NCI-H2029 (cell line): ENCODE data around the gene RRP12.
"Not testable (repeated sequence)": the region's sequence is repeated elsewhere in the genome, so short reads cannot be mapped to it uniquely, and the experiment has no call there.

Experiments
- DNase-seq: peaks from one replicate; lab custom pipeline; 2025; lab: John Stamatoyannopoulos, UW

The RRP12 gene

DNA sequence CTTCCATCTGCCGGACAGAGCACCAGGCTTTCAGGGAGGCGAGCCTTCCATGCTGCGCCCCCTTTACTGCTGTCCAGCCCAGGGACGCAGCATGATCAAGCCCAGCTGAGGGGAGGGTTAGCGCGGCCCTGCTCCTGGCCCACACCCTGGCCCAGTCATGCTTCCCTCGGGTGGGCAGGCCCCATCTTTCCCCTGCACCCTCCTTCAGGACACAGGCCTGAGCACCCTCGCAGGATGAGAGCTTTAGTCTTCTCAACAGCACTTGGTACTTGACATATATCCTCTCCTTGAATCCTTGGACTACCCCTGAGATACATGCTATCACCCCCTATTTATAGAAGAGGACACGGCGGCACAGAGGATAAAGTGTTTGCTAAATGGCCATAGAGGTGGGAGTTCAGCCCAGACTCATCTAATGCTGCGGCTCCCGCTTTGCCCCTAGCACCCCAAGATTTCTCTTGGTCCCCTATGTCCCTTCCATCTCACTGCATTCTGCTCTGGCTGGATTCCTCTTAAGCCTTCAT, 34.0 kb downstream of the RRP12 start:
- DNase-seq: no peak

DNA sequence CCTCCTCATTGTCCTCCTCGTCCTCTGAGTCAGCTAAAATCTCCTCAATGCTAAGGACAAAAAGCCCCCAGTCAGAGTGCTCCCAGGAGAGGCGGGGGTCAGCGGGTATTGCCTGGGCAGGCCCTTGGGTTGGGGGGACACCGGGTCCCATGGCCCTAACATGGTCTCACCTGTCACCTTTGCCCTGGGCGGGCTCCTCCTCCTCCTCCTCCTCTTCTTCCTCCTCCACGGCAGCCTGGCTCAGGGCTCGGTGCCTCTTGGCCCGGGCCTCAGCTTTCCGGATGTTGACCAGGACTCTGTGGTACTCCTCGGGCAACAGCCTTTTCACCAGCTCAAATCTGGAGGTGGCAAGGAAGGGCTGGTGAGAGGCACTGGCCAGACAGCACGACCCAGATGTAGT, 34.6 kb downstream of the RRP12 start:
- no peak for DNase-seq

DNA sequence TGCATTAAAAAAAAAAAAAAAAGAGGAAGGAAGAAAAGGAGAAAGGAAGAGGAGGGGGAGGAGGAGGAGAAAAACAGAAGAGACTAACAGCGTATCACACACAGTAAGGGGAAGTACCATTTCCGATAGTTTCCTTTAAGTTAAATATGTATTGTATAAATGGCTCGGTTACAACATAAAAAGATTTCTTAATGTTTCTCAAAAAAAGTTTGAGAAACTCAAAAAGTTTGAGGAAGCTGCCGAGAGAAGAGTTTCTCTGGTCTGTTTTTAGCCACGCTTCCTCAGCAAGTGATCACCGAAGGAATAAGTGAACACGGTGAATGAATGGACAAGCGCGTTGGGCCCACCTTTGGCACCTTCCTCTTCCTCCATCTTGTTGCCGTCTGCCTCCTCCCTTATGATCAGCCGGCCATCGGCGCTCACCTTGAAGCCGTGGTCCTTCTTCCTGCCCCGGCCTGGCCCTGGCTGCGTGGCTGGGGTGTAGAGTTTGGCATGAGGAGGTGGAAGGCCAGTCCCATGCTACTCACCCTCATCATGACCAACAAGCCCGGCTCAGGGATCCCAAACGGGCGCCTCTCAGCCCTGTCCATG, 35.3 kb downstream of the RRP12 start:
- no peak for DNase-seq

DNA sequence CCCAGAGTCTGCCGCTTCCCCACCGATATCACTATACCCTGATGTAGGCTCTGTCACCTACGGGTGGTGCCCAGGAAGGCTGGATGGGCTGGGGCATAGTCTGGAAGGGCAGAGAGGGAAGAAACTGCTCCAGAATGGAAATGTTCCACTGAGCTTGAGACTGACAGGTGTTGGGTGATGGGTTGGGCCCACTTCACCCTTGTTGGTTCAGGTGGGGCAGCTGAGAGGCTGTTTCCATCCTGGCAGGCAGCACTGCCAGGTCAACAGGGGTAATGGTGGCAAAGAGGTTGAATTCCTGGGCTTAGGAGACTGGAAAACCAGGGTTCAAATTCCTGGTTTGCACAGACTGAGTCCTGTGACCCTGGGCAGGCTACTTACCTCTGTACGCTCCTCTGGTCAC, 38.1 kb downstream of the RRP12 start:
- DNase-seq: no peak

DNA sequence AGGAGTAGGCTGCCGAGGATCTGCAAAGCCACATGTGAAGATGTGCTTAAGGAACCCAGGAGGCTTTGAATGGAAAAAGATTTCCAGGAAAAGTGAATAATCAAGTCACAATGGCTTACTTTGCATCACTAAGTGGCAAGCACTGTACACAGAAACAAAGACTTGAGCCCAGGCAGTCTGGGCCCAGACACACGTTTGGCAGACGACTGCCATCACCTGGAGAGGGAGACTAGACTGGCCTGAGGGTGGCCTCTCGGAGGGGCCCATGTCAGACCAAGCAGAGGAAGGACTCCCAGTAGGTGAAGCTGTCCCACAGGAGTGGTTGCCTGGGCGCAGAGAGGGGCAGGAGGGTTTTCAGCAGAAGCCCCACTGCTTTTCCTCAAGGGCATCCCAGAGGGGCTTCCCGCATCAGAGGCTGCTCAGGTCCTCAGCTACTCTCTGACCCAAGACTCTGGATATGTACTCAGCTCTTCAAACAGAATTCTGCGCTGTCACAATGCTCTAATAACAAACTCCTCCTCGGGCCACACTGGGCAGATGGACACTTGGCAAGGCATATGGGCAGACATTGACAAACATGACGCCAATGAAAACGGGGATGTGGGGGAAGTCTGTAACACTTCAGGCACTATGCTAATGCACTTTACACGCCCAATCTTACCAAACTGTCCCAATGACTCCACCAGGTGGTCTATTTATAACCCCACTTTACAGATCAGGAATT, 38.7 kb downstream of the RRP12 start:
- no peak for DNase-seq

DNA sequence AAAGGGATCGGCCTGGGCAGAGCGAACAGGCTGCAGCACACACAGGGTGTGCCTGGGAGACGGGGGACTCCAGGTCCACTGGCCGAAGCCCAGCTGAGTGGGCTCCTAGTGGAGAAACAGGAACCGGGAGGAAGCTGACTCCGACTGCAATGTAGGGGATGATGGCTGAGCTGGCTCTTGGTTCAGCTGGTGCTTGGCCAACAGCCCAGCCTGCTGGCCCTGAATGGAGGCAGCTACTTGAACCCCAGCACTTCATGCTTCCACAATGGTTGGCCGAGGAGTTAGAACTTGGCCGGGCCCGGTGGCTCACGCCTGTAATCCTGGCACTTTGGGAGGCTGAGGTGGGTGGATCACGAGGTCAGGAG, 39.6 kb downstream of the RRP12 start:
- DNase-seq: no peak

DNA sequence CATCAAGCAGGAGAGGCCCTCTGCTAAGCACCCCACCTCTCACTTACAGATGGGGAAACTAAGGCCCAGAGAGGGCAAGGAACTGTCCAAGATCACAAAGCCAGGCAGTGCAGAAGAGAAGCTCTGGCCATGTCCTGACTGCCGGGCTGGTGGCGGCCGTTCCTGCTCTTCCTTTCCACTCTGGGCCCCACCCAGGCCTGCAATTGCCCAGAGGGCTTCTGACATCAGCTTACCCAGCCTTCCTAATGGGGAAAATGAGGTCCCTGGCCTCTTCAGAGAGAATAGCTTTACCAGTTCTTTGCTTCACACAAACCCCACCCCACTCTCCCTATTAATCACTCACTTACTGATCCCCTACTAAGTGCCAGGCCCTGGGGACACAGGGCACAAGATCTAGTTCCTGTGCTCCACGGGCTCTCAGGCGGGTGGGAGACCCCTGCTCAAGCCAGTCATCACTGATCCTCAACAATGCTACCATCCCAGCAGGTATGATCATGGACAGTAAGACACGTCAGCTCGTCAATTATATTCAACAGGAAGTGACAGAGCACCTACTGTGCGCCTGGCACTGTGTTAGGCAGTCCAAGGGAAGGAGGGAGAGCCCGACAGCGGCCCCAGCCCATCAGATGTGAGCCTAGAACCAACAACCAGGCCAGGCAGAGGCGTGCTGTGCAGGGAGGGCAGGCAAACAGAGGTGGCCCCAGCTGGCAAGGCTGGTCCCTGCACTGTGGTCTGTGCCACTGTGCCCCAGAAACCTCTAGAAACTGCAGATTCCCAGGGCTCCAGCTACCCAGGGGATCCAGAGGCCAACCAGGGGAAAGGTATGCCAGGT, 40.2 kb downstream of the RRP12 start:
- DNase-seq: no peak

DNA sequence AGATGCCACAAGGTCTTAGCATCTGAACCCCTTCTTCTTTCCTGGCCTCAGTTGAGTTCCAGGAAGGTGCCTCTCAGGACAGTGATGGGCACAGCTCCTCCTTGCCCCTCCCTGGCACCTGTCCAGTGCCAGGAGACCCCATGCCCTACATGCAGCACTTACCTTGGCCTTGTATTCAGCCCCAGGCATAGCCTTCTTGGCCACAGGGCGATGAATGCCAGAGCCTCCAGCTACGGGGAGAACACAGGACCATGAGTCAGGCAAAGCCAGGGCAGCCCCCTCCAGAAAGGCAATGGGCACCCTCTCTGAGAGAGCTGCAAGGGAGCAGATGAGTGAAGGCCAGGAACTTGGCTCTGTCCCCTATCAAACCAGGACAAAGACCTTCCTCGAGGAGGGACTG, 42.4 kb downstream of the RRP12 start:
- no peak for DNase-seq

DNA sequence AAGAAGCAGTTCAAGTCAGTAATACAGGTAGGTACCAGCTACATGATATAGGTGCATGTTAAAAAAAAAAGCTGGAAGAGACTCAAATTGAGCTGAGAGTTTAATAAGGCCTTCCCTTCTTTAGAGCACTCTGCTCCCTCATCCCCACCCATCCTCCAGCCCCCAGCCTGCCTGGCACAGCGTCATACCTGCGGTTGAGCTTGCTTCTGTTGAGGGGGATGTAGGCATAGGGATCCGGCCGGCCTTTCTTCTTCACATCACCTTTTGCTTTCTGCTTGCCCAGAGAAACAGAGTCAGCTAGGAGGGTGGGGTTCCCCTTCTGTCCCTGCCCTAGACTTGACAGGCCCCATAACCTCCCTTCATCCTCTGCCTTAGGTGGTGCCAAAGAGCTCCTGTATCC, 42.8 kb downstream of the RRP12 start:
- no peak for DNase-seq

DNA sequence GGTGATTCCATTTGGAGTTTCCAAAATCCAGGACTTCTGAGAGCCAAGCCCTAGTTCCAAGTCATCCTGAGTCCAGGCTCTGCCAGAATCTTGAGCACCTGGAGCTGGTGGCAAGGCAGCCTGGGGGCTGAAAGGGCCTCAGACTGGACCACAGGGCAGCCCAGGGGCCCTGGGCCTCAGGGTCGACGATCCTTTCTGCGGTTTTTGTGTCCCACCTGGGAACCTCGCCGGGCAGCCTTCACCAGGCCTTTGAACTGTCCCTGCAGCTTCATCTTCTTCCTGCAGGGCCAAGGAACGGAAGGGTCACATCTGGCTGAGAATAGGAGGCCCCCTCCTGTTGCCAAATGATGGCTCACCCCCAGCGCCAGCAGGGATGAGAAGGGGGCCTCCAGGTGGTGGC, 44.2 kb downstream of the RRP12 start:
- DNase-seq: no peak

DNA sequence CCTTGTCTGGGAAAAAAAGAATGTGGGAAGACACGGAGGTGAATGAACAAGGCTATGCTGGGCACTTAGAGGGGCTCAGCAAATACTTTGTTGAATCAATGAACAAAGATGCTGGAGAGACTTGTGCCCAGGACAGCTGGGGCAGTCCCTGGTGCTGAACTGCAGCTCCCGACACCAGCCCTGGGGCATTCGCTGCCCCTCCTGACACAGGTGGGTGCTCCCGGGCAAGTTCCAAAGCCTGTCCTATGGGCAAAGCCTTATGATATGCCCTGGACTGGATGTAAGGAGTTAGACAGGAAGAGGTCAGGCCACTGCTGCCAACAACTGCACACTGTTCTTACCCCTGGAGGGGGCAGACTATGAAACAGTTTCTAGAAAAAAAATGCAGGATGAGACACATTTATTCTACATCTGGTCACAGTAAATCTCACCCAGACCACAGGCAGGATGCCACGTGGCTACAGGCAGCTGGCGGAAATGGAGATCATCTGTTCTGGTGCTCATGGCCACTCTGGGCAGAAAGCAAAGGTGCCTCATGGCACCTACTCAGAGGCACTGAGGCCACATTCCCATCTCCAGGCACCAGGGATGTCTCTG, 44.7 kb downstream of the RRP12 start:
- DNase-seq: no peak

DNA sequence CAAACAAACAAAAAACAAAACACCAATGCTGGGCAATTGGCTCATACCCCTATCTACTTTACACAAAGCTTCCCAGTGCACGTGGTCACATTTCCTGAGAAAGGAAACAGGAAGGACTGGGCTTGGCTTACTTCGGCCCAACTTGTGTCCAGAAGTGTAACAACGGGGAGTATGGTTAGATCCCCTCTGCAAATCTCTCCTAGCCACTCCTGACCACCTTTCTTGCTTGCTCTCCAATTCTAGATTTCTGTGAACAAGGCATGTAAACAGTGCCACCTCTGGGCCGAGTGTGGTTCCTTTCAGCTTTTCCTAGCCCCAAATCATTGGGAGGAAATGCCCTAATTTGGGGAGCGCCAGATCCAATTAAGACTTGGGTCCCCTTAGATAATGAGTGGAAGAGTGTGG, 45.6 kb downstream of the RRP12 start:
- DNase-seq: no peak

DNA sequence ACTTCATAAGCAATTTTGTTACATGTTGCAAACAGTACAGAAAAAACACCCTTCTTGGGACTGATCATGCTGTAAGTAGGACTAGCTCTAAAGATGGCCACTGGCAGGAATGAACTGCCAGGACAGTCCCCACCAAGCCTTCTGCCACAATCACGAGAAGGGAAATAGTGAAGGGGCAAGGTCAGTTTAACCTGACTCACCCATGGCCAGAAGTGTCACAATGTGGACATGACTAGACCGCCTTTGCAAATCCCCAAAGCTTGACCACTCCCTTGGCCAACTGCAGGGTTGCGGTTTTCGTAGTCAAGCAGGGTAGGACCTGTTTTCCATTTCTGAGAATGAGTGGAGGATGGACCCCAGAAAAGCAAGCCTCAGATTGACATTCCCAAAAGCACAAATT, 47.2 kb downstream of the RRP12 start:
- DNase-seq: no peak

DNA sequence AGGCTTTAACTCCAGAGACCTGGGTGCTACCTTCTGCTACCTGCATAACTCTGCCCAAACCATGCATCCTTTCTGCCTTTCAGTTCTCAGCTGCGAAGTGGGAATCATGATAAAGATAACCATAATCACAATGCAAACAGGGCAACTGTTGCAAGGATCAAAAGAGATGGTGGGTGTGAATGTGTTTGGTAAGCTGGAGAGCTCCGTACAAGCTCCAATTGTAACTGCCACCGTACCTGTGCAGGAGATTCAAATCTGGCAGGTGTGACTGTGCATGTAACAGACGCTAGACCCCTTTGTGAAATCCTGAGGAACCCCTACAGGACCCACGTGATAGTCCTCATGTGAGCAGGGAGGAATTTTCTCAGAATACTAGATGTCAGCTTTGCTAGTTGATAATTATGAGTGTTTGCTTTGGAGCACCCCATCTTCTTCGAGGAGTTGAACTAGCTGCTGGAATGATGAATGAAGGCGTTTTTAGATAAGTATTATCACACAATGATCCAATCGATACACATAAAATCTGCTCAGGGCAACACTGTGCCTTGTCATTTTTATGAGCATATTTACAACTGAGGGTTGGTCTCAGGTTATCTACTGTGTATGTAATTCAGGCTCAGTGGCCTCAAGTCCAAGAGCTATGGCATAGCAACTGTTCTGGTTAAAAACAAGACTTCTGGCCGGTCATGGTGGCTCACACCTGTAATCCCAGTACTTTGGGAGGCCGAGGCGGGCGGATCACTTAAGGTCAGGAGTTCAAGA, 51.2 kb downstream of the RRP12 start:
- DNase-seq: no peak

DNA sequence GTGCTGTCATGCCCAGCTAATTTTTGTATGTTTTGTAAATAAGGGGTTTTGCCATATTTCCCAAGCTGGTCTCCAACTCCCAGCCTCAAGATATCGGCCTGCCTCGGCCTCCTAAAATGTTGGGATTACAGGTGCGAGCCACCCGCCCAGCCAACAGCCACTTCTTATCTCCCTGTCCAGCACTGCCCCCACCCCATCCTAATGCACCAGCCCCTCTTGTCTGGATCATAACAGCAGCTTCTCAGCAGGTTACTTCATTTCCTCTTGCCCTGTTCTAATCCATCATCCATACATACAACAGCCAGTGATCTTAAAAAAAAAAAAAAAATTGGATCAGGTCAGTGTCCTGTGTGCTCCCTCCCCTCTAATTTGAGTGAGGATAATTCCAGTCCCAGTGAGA, 53.8 kb downstream of the RRP12 start:
- DNase-seq: no peak

DNA sequence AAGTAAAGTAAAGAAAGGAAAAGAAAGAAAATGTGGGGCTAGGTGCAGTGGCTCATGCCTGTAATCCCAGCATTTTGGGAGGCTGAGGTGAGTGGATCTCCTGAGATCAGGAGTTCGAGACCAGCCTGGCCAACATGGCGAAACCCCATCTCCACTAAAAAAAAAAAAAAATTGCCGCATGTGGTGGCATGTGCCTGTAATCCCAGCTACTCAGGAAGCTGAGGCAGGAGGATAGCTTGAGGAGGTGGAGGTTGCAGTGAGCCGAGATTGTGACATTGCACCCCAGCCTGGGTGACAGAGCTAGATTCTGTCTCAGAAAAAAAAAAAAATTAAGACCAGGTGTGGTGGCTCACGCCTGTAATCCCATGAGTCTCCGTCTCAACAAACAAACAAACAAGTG, 57.5 kb downstream of the RRP12 start:
- not testable (repeated sequence) for DNase-seq

DNA sequence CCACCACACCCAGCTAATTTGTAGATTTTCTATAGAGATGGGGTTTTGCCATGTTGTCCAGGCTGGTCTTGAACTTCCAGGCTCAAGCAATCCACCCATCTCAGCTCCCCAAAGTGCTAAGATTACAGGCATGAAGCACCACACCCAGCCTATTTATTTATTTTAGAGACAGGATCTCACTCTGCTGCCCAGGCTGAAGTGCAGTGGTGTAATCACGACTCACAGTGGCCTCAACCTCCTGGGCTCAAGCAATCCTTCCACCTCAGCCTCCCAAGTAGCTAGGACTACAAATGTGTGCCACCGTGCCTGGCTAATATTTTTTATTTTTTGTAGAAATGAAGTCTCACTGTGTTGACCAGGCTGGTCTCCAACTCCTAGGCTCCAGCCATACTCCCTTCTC, 59.7 kb downstream of the RRP12 start:
- DNase-seq: no peak

DNA sequence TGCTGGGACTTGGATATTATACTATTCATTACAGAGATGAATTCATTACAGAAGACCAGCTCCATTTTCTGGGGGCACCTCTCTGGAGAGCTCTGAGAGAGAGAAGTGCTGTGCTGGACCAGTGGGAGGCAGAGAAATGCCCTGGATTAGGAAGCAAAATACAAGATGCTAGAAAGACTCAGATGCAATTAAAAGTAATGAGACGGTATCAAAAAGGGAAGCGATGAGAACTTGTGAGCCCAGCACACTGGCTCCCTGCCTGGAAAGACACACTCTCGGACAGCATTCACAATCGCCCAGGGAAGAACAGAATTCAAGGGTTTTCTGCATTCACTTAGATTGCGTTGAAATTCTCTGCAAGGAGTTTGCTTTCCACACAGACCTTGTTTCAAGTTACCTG, 63.1 kb downstream of the RRP12 start:
- no peak for DNase-seq

DNA sequence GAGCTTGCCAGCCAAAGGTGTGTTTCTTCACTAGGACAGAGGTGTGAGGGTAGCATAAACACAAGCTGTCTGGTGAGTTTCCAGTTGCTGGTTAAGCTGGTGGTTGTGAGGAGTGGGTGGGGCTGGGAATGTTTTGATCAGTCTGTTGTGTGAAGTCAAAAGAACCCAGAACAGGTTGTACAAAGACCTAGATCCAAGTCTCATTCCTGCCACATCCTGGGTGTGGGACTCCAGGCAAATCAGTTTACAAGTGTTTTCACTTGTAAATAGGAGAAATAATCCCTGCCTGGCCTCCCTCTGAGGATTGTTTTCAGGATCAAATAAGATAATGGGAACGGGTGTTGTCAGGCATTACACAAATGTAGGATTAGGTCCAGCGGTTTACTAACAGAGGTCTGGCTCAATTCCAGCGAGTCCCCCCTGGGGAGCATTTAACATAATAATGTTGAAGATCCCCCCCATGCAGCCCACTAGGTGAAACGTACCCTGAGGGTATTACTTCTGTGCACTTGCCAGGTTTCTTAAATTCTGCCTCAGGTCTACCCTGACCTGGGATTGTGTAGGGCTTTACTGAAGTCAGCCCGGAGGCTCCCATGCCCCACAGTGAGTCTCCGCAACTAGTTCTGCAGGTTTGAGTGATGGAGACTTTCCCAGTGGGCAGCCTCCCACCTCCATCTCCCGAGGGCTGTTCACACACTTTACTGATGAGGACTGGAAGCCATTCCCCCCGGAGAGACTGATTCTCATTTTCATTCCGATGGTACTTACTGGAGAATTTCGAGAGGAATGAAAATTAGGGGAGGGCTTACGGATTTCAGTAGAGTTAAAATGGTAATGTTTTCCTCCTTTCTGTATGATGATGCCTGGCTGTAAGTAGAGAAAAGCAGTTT, 64.0 kb downstream of the RRP12 start:
- no peak for DNase-seq

DNA sequence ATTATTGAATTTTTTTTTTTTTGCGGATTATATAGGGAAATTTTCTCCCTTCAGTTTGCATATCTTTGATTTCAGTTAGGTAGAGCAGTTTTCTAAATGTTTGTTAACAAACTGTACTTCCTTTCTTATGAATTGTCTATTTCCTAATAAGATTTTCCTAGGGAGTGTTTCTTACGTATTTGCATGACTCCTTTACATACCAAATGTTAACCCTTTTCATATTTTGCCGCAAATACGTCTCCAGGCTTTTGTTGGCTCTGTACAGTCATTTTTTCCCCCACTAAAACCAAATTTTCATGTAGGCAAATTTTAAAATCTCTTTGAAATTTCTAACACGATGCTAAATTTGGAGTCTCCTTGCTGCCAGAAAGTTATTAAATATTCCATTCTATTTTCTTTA, 64.7 kb downstream of the RRP12 start:
- no peak for DNase-seq

DNA sequence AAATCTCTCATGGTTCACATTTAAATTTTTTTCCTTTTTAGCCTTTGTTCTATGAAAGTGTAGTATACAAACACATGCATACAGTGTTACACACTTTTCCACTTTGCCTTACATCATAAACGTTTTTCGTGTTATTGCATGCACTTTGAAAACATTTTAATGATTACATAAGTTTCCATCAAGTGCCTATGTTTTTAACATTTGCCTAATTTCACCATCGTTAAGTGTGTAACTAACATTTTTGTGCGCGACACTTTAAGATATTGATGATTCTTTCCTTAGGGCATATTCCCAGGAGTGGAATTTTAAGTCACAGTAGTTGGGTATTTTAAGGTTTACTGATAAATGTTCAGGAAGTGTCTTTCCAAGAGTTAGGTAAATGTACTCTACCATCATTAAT, 65.1 kb downstream of the RRP12 start:
- DNase-seq: no peak
